ENCODE measurements around the gene DNAH11.
"Not testable (repeated sequence)": the region's sequence is repeated elsewhere in the genome, so short reads cannot be mapped to it uniquely, and the experiment has no call there.

Gene DNAH11

GRCh38 chr7:21639206-21639868 is 96.5 kb downstream of the DNAH11 start:
- H3K4me3 Mint-ChIP-seq, result no peak overlapping the region
- no peak overlapping the region for H3K27ac Mint-ChIP-seq
- peaks cover 3% of the 10 kb centered on the region for H3K27me3 Mint-ChIP-seq
- no peaks in the 10 kb centered on the region for H3K9me3 Mint-ChIP-seq
- no peaks in the 10 kb centered on the region for H3K4me1 Mint-ChIP-seq
- H3K36me3 Mint-ChIP-seq, result no peaks in the 10 kb centered on the region

- Mint-ChIP-seq H3K36me3 (no peaks in the 10 kb centered on the region), H3K4me3 (no peak overlapping the region), H3K27ac (no peak overlapping the region)
Measured at GRCh38 chr7:21640105-21640504, 97.3 kb downstream of the DNAH11 start.

GRCh38 chr7:21641546-21641945 is 98.7 kb downstream of the DNAH11 start:
- H3K36me3 Mint-ChIP-seq, result no peaks in the 10 kb centered on the region
- no peak overlapping the region for H3K4me3 Mint-ChIP-seq
- no peaks in the 10 kb centered on the region for H3K9me3 Mint-ChIP-seq
- H3K4me1 Mint-ChIP-seq, result no peaks in the 10 kb centered on the region
- H3K27ac Mint-ChIP-seq, result no peak overlapping the region
- peaks cover 3% of the 10 kb centered on the region for H3K27me3 Mint-ChIP-seq

More at GRCh38 chr7:21640105-21640504, 97.3 kb downstream of the DNAH11 start:
- H3K9me3 Mint-ChIP-seq, result no peaks in the 10 kb centered on the region
- peaks cover 3% of the 10 kb centered on the region for H3K27me3 Mint-ChIP-seq
- no peaks in the 10 kb centered on the region for H3K4me1 Mint-ChIP-seq

- Mint-ChIP-seq H3K4me1 (no peaks in the 10 kb centered on the region), H3K27ac (no peak overlapping the region), H3K36me3 (no peaks in the 10 kb centered on the region), H3K27me3 (peaks cover 3% of the 10 kb centered on the region), H3K9me3 (no peaks in the 10 kb centered on the region), H3K4me3 (no peak overlapping the region)
Measured at GRCh38 chr7:21642422-21642821, 99.6 kb downstream of the DNAH11 start.

- H3K9me3 Mint-ChIP-seq, result peaks cover 4% of the 10 kb centered on the region
- H3K4me3 Mint-ChIP-seq, result no peak overlapping the region
- H3K4me1 Mint-ChIP-seq, result no peaks in the 10 kb centered on the region
- H3K27ac Mint-ChIP-seq, result no peak overlapping the region
- no peaks in the 10 kb centered on the region for H3K27me3 Mint-ChIP-seq
- H3K36me3 Mint-ChIP-seq, result no peaks in the 10 kb centered on the region
Measured at GRCh38 chr7:21651697-21652096, 108.9 kb downstream of the DNAH11 start.

- Mint-ChIP-seq H3K4me3 (no peak overlapping the region), H3K36me3 (no peaks in the 10 kb centered on the region)
Measured at GRCh38 chr7:21653623-21654022, 110.8 kb downstream of the DNAH11 start.

GRCh38 chr7:21656081-21656480 is 113.2 kb downstream of the DNAH11 start:
- no peaks in the 10 kb centered on the region for H3K4me1 Mint-ChIP-seq
- H3K9me3 Mint-ChIP-seq, result no peaks in the 10 kb centered on the region
- H3K36me3 Mint-ChIP-seq, result no peaks in the 10 kb centered on the region
- no peak overlapping the region for H3K27ac Mint-ChIP-seq
- H3K27me3 Mint-ChIP-seq, result peaks cover 1% of the 10 kb centered on the region
- no peak overlapping the region for H3K4me3 Mint-ChIP-seq

More at GRCh38 chr7:21653623-21654022, 110.8 kb downstream of the DNAH11 start:
- Mint-ChIP-seq H3K27me3 (no peaks in the 10 kb centered on the region), H3K9me3 (no peaks in the 10 kb centered on the region), H3K27ac (no peak overlapping the region), H3K4me1 (no peaks in the 10 kb centered on the region)

- Mint-ChIP-seq H3K9me3 (no peaks in the 10 kb centered on the region), H3K27me3 (peaks cover 1% of the 10 kb centered on the region), H3K4me3 (no peak overlapping the region), H3K4me1 (no peaks in the 10 kb centered on the region), H3K27ac (no peak overlapping the region), H3K36me3 (no peaks in the 10 kb centered on the region)
Measured at GRCh38 chr7:21656796-21657195, 114.0 kb downstream of the DNAH11 start.

GRCh38 chr7:21670496-21670895 is 127.7 kb downstream of the DNAH11 start:
- Mint-ChIP-seq H3K27ac (no peak overlapping the region), H3K4me1 (no peaks in the 10 kb centered on the region), H3K36me3 (no peaks in the 10 kb centered on the region), H3K27me3 (no peaks in the 10 kb centered on the region), H3K4me3 (no peak overlapping the region), H3K9me3 (no peaks in the 10 kb centered on the region)

- H3K4me3 Mint-ChIP-seq, result no peak overlapping the region
- no peaks in the 10 kb centered on the region for H3K36me3 Mint-ChIP-seq
- H3K4me1 Mint-ChIP-seq, result no peaks in the 10 kb centered on the region
- H3K27me3 Mint-ChIP-seq, result no peaks in the 10 kb centered on the region
- H3K27ac Mint-ChIP-seq, result no peak overlapping the region
- no peaks in the 10 kb centered on the region for H3K9me3 Mint-ChIP-seq
Measured at GRCh38 chr7:21671859-21672258, 129.0 kb downstream of the DNAH11 start.

- Mint-ChIP-seq H3K27ac (no peak overlapping the region), H3K4me3 (no peak overlapping the region), H3K4me1 (no peaks in the 10 kb centered on the region), H3K27me3 (no peaks in the 10 kb centered on the region), H3K9me3 (no peaks in the 10 kb centered on the region), H3K36me3 (no peaks in the 10 kb centered on the region)
Measured at GRCh38 chr7:21675255-21675654, 132.4 kb downstream of the DNAH11 start.

GRCh38 chr7:21690705-21691104 is 147.9 kb downstream of the DNAH11 start:
- Mint-ChIP-seq H3K27me3 (peaks cover 5% of the 10 kb centered on the region), H3K9me3 (no peaks in the 10 kb centered on the region), H3K4me1 (no peaks in the 10 kb centered on the region), H3K36me3 (no peaks in the 10 kb centered on the region), H3K4me3 (no peak overlapping the region), H3K27ac (no peak overlapping the region)

- H3K27ac Mint-ChIP-seq, H3K4me1 Mint-ChIP-seq, H3K27me3 Mint-ChIP-seq, H3K4me3 Mint-ChIP-seq, H3K36me3 Mint-ChIP-seq, H3K9me3 Mint-ChIP-seq: not testable (repeated sequence)
Measured at GRCh38 chr7:21691146-21691545, 148.3 kb downstream of the DNAH11 start.

- H3K4me3 Mint-ChIP-seq, H3K9me3 Mint-ChIP-seq, H3K27me3 Mint-ChIP-seq, H3K36me3 Mint-ChIP-seq, H3K4me1 Mint-ChIP-seq, H3K27ac Mint-ChIP-seq: not testable (repeated sequence)
Measured at GRCh38 chr7:21700587-21700986, 157.7 kb downstream of the DNAH11 start.

- Mint-ChIP-seq H3K4me3 (no peak overlapping the region), H3K36me3 (no peaks in the 10 kb centered on the region), H3K27me3 (no peaks in the 10 kb centered on the region), H3K27ac (no peak overlapping the region), H3K4me1 (no peaks in the 10 kb centered on the region), H3K9me3 (no peaks in the 10 kb centered on the region)
Measured at GRCh38 chr7:21702303-21702702, 159.5 kb downstream of the DNAH11 start.

- no peaks in the 10 kb centered on the region for H3K27me3 Mint-ChIP-seq
- no peaks in the 10 kb centered on the region for H3K4me1 Mint-ChIP-seq
- no peak overlapping the region for H3K27ac Mint-ChIP-seq
- H3K4me3 Mint-ChIP-seq, result no peak overlapping the region
- no peaks in the 10 kb centered on the region for H3K36me3 Mint-ChIP-seq
- H3K9me3 Mint-ChIP-seq, result no peaks in the 10 kb centered on the region
Measured at GRCh38 chr7:21704359-21704758, 161.5 kb downstream of the DNAH11 start.

- Mint-ChIP-seq H3K4me3 (no peak overlapping the region), H3K27ac (no peak overlapping the region), H3K36me3 (no peaks in the 10 kb centered on the region), H3K27me3 (peaks cover 2% of the 10 kb centered on the region), H3K4me1 (no peaks in the 10 kb centered on the region), H3K9me3 (no peaks in the 10 kb centered on the region)
Measured at GRCh38 chr7:21706131-21706530, 163.3 kb downstream of the DNAH11 start.

Measured in activated naive CD4-positive, alpha-beta T cell treated with anti-CD3 and anti-CD28 coated beads, Interleukin-2, amount 50 U/mL, for 24 hours (primary cell).